IPS-20b (cell line): Measurements from ENCODE around the gene CLVS2.
A peak's percentile ranks its signal among the peaks of the same experiment; 100 is the strongest.

ENCODE experiments used
- H3K27ac ChIP-seq: one replicate; pipeline ENCODE4 v1.5.1; 2013; ENCODE audit warnings: low read length
- H3K27me3 ChIP-seq: 2 replicates; pipeline ENCODE4 v1.6.1; 2013; ENCODE audit warnings: mild to moderate bottlenecking, low read length, inconsistent platforms; ENCODE audit not compliant: insufficient read depth
- H3K36me3 ChIP-seq: 2 replicates; pipeline ENCODE4 v1.6.1; 2013; ENCODE audit warnings: low read depth, mild to moderate bottlenecking, inconsistent platforms, low read length, moderate library complexity; ENCODE audit not compliant: insufficient read depth
- H3K4me1 ChIP-seq: 2 replicates; pipeline ENCODE4 v1.6.1; 2013; ENCODE audit warnings: mild to moderate bottlenecking, control low read depth, inconsistent platforms, low read length, moderate library complexity; ENCODE audit not compliant: insufficient read depth
- H3K4me3 ChIP-seq: 2 replicates; pipeline ENCODE4 v1.5.1; 2013; ENCODE audit warnings: mild to moderate bottlenecking, low read length, inconsistent platforms
- H3K9ac ChIP-seq: 2 replicates; pipeline ENCODE4 v1.6.1; 2013; ENCODE audit warnings: low read depth, mild to moderate bottlenecking, inconsistent platforms, low read length, moderate library complexity
- H3K9me3 ChIP-seq: 2 replicates; pipeline ENCODE4 v1.6.1; 2013; ENCODE audit warnings: mild to moderate bottlenecking, low read depth, low read length, inconsistent platforms; ENCODE audit not compliant: insufficient read depth

CLVS2 gene

DNA sequence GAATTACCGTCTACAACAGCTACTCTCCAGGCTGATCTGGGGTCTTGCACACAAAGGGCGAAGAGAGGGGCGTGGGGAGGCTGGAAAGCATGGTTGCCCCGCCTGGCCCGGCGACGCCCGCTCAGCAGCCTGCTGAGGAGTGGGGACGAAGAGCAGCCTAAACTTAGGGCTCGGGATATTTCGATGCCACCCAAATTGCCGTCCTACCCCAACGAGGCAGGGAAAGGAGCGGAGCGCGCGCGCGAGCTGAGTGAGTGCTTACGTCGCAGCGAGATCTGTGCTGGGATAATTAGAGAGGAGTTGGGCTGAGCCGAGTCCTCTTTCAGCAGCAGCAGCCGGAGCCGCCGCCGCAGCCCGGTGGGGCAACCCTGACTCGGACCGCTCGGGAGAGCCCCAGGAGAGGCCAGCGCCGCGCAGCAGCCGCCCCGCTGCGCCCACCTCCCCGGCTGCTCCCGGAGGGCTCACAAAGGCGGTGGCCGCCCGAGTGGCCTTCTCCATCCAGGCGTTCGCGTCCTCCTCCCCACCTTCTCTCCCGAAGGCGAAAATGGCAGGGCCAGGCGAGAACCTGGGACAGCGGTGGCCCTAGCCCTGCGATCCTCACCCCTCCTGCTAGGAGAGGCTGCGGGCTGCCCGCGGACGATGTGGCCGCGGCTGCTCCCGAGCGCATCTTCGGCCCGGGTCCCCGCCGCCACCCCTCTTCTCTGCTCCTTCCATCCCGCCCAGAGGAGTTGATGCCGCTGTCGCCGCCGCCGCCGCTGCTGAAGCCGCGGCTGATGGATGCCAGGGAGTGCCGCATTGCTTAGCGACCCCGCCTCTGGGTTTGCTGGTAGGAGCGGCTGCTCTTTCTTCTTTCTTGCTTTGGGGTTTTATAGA is at the start of gene CLVS2:
CLVS2 (plus strand) TSS at position 315 of the 873 bp plus-strand sequence. CDS start 1,543 bp downstream, outside the sequence.
- Histone ChIP-seq H3K4me3 (peak within 1 kb of the TSS; percentile 70), H3K27me3 (peaks cover 54% of the 10 kb centered on the region), H3K9ac (peak within 1 kb of the TSS; percentile 49; the same call in 1 of the 2 replicates), H3K4me1 (no peaks in the 10 kb centered on the region; the same call in 1 of the 2 replicates), H3K27ac (no peak within 1 kb of the TSS), H3K9me3 (no peaks in the 10 kb centered on the region), H3K36me3 (no peaks in the 10 kb centered on the region)

DNA sequence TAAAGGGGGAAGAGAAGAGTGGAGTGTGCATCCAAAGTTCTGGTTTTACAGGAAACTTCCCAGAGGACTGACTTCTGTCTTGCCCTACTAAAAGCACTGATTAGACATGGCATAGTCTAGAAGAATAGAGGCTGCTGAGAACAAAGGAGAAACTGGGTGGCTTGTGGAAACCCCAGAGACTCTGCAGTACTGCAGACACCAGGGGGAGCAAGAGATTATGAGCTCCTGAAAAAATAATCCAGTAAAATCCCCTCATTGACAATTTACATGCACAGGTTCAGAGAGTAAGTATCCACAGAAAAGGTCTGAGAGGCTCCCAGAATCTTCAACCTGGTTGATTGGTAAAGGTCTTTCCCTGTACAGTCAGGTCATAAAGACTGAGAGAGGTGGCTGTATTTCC is 48.7 kb upstream of the CLVS2 start:
- Histone ChIP-seq H3K27me3 (no peaks in the 10 kb centered on the region), H3K4me1 (no peaks in the 10 kb centered on the region), H3K36me3 (no peaks in the 10 kb centered on the region), H3K27ac (no peak overlapping the region), H3K9me3 (peaks cover 4% of the 10 kb centered on the region; the same call in 1 of the 2 replicates), H3K4me3 (no peak overlapping the region), H3K9ac (no peak overlapping the region)

DNA sequence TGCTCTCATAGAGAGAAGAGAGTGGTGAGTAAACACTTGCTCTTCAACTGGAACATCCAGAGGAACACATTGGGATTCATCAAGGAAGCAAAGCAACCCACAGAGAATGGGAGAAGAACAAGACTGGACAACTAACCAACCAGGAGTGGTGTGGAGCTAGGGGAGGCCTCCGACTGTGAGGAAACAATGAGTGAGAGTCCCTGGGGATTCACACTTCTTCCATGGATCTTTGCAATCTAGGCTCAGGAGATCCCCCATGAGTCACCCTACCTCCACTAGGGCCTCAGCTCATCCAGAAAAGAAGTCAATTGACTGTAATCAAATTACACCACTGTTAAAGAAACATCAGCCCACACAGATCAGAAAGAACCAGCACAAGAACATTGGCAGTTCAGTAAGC is 42.3 kb upstream of the CLVS2 start:
- Histone ChIP-seq H3K36me3 (no peaks in the 10 kb centered on the region), H3K4me1 (no peaks in the 10 kb centered on the region), H3K27me3 (no peaks in the 10 kb centered on the region), H3K4me3 (no peak overlapping the region), H3K27ac (no peak overlapping the region), H3K9me3 (peaks cover 4% of the 10 kb centered on the region; the same call in 1 of the 2 replicates), H3K9ac (no peak overlapping the region)

DNA sequence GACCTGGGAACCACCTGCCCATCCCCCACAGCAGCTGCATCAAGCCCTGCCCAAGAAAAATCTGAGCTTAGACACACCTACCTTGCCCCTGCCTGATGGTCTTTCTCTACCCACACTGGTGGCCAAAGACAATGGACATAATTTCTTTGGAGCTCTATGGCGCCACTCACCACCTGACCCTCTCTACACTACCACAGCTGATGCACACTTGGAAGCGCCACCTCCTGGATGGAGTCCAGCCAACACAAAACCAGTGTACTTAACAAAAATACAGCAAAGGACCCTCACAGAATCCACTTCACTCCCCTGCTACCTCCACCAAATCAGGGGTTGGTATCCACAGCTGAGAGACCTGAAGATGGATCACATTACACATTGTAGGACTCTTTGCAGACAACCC is 39.7 kb upstream of the CLVS2 start:
- Histone ChIP-seq H3K27ac (no peak overlapping the region), H3K4me3 (no peak overlapping the region), H3K9ac (no peak overlapping the region), H3K9me3 (peaks cover 4% of the 10 kb centered on the region; the same call in 1 of the 2 replicates), H3K27me3 (no peaks in the 10 kb centered on the region), H3K4me1 (no peaks in the 10 kb centered on the region), H3K36me3 (no peaks in the 10 kb centered on the region)

DNA sequence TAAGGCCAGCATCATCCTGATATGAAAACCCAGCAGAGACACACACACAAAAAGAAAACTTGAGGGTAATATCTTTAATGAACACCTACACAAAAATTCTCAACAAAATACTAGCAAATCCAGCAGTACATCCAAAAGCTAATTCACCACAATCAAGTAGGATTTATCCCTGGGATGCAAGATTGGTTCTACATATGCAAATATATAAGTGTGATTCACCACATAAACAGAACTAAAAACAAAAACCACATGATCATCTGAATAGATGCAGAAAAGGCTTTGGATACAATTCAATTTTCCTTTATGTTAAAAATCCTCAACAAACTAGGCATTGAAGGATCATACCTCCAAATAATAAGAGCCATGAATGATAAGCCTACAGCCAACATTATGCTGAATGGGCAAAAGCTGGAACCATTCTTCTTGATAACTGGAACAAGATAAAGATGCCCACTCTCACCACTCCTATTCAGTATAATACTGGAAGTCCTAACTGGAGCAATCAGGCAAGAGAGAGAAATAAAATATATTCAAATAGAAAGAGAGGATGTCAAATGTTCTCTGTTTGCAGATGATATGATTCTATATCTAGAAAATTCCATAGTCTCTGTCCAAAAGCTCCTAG is 33.9 kb upstream of the CLVS2 start:
- no peaks in the 10 kb centered on the region for H3K27me3 ChIP-seq
- H3K9ac ChIP-seq: no peak overlapping the region
- H3K4me3 ChIP-seq: no peak overlapping the region
- no peak overlapping the region for H3K27ac ChIP-seq
- H3K9me3 ChIP-seq: no peaks in the 10 kb centered on the region; the same call in 1 of the 2 replicates
- H3K36me3 ChIP-seq: no peaks in the 10 kb centered on the region
- no peaks in the 10 kb centered on the region for H3K4me1 ChIP-seq

- H3K9me3 ChIP-seq: no peaks in the 10 kb centered on the region
- no peaks in the 10 kb centered on the region for H3K4me1 ChIP-seq
- H3K36me3 ChIP-seq: no peaks in the 10 kb centered on the region
- H3K4me3 ChIP-seq: no peak overlapping the region
- H3K9ac ChIP-seq: no peak overlapping the region
- H3K27ac ChIP-seq: no peak overlapping the region
- no peaks in the 10 kb centered on the region for H3K27me3 ChIP-seq
Measured at GRCh38 chr6:122969999-122970533, 26.0 kb upstream of the CLVS2 start.

DNA sequence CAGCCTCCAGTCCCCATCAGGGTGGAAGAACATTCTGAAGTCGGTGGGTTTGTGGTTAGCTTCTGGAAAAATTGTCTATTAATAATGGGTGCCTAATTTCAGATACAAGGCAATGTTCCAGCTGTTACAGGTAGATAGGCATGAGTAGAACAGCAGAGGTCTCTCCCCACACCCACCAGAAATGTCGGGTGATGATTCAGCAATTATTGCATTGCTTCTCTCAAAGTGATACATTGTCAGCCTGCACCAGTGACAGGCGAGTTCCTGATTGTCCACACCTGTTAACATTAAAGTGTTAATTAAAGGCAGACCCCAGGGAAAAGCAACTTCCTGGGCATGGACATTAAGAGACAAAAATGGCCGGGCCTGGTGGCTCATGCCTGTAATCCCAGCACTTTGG is 18.9 kb upstream of the CLVS2 start:
- no peak overlapping the region for H3K4me3 ChIP-seq
- H3K9me3 ChIP-seq: no peaks in the 10 kb centered on the region
- no peaks in the 10 kb centered on the region for H3K36me3 ChIP-seq
- H3K27ac ChIP-seq: no peak overlapping the region
- H3K4me1 ChIP-seq: no peaks in the 10 kb centered on the region
- H3K27me3 ChIP-seq: no peaks in the 10 kb centered on the region
- no peak overlapping the region for H3K9ac ChIP-seq

- no peaks in the 10 kb centered on the region for H3K9me3 ChIP-seq
- H3K4me1 ChIP-seq: no peaks in the 10 kb centered on the region
- no peaks in the 10 kb centered on the region for H3K36me3 ChIP-seq
- H3K27ac ChIP-seq: no peak overlapping the region
- no peak overlapping the region for H3K4me3 ChIP-seq
- H3K27me3 ChIP-seq: no peaks in the 10 kb centered on the region
- H3K9ac ChIP-seq: no peak overlapping the region
Measured at GRCh38 chr6:122984393-122984792, 11.6 kb upstream of the CLVS2 start.

DNA sequence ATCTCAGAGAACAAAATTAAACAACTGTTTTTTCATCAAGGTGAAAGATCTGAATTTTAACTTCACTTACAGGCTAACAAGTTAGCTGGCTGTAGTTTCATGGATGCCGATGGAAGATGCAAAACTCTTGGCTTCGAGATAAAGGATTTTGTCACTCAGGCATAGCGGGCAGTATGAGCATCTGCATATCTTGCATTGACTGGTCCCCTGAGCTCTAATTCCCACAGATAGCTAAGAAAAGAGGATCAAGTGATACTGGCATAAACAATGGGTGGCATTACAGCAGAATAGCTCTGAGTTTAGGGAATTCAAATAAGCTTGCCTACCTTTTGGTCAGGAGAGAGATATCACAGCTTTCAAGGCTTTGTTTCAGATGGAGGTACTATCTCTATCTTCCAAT is 1.8 kb upstream of the CLVS2 start:
- Histone ChIP-seq H3K4me3 (no peak overlapping the region), H3K4me1 (no peaks in the 10 kb centered on the region; the same call in 1 of the 2 replicates), H3K27ac (no peak overlapping the region), H3K9me3 (no peaks in the 10 kb centered on the region), H3K36me3 (no peaks in the 10 kb centered on the region), H3K9ac (no peak overlapping the region), H3K27me3 (peaks cover 54% of the 10 kb centered on the region)

DNA sequence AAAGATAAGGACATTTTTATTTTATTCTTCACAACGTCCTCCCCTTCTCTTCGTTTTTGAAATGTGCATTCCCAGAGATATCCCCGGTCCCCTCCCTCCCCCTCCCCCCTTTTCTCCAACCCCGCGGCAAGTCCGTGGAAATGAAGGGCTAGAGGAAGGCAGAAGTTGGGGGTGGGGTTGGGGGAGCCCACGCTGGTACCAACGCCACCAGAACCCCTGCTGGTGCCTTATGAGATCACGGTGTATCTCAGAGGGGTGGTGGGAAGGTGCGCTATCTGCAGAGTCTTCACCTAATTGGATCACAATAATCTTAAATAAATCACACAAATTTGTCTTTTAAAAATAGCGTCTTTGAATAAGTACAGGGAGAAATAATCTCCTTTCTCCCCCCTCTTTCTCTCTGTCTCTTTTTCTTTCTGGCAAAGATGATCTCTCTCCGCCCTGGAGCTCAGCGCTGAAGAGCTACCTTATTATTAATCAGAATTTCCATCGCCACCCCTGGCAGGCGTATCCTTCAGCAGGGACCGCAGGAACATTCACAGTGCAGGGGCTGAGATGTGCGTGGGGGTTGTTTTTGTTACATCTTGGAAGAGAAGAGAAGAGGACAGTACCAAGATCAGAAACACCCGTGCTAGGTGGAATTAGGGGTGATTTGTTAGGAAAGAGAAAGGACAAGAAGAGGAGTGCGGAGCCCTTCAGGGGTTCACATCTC is 915 bp downstream of the CLVS2 start:
- no peak overlapping the region for H3K27ac ChIP-seq
- H3K27me3 ChIP-seq: peaks cover 54% of the 10 kb centered on the region
- H3K9ac ChIP-seq: peak overlapping the region; percentile 49; the same call in 1 of the 2 replicates
- no peaks in the 10 kb centered on the region for H3K36me3 ChIP-seq
- H3K9me3 ChIP-seq: no peaks in the 10 kb centered on the region
- peak overlapping the region; percentile 70 for H3K4me3 ChIP-seq
- no peaks in the 10 kb centered on the region; the same call in 1 of the 2 replicates for H3K4me1 ChIP-seq

GRCh38 chr6:122997541-122998150 is 1.6 kb downstream of the CLVS2 start:
- Histone ChIP-seq H3K4me1 (no peaks in the 10 kb centered on the region; the same call in 1 of the 2 replicates), H3K27ac (no peak overlapping the region), H3K27me3 (peaks cover 54% of the 10 kb centered on the region)

More at GRCh38 chr6:122997541-122998150, 1.6 kb downstream of the CLVS2 start:
- Histone ChIP-seq H3K36me3 (no peaks in the 10 kb centered on the region), H3K4me3 (peak overlapping the region; percentile 70; the same call in 1 of the 2 replicates), H3K9me3 (no peaks in the 10 kb centered on the region), H3K9ac (no peak overlapping the region)
